Cardiac fibroblast (primary cell): ENCODE results near the gene GON4L.
"Not testable (repeated sequence)": the region's sequence is repeated elsewhere in the genome, so short reads cannot be mapped to it uniquely, and the experiment has no call there.

Experiments
- DNase-seq, 2 donors: peaks; one replicate each; pipeline versions ENCODE4 v3.0.0 to v3.0.0-alpha.2; 2010; ENCODE audit warnings: low read depth in 2 of 2
- H3K4me3 ChIP-seq, 2 donors: replicated peaks in 1 of 2; 1 replicate in 1 of 2; 2 replicates in 1 of 2; pipeline ENCODE4 v1.5.1; 2011; ENCODE audit warnings: low read depth in 2 of 2, low read length in 2 of 2, mild to moderate bottlenecking in 2 of 2, moderate library complexity in 1 of 2
- CTCF ChIP-seq: IDR thresholded peaks from one replicate; pipeline ENCODE4 v1.5.1; 2011; ENCODE audit warnings: low read depth, mild to moderate bottlenecking, low read length, inconsistent platforms

GON4L gene

GRCh38 chr1:155703216-155703615 is 153.8 kb downstream of the GON4L start:
- no peak for DNase-seq
- TF ChIP-seq CTCF = no peak

GRCh38 chr1:155701675-155702074 is 155.3 kb downstream of the GON4L start:
- H3K4me3 ChIP-seq, DNase-seq: not testable (repeated sequence)

More at GRCh38 chr1:155703216-155703615, 153.8 kb downstream of the GON4L start:
- no peak overlapping the region for H3K4me3 ChIP-seq
